Esophagus squamous epithelium (tissue), 5 donors: ENCODE data around the gene COL5A2. TPM values are rescaled to one million over a fixed set of nuclear protein-coding genes. Genes with fewer than 3 reads are reported as not detected.

Experiments used
- DNase-seq: peaks from one replicate; lab custom pipeline; 2025; lab: John Stamatoyannopoulos, UW
- H3K27ac ChIP-seq, 4 donors: fragments of 200-600 bp; sonication (generic); one replicate each; pipeline ENCODE4 v1.5.1; 2016 to 2019; ENCODE audit warnings: mild to moderate bottlenecking in 1 of 4
- H3K27me3 ChIP-seq, 4 donors: fragments of 200-600 bp; sonication (generic); 1 replicate in 3 of 4; 2 replicates in 1 of 4; pipeline versions ENCODE4 v1.5.1 to v1.6.0; 2017 to 2021; ENCODE audit warnings: antibody characterized with exemption in 1 of 4
- H3K36me3 ChIP-seq, 3 donors: fragments of 200-600 bp; sonication (generic); one replicate each; pipeline ENCODE4 v1.5.1; 2016 to 2019
- H3K4me1 ChIP-seq, 3 donors: fragments of 200-600 bp; sonication (generic); one replicate each; pipeline ENCODE4 v1.5.1; 2017 to 2019
- H3K4me3 ChIP-seq, 4 donors: fragments of 200-600 bp; sonication (generic); 1 replicate in 3 of 4; 2 replicates in 1 of 4; pipeline ENCODE4 v1.5.1; 2016 to 2019; ENCODE audit warnings: mild to moderate bottlenecking in 2 of 4, moderate library complexity in 1 of 4
- H3K9me3 ChIP-seq, 3 donors: fragments of 200-600 bp; sonication (generic); one replicate each; pipeline ENCODE4 v1.5.1; 2016 to 2019
- POLR2A ChIP-seq, 4 donors: fragments of 450-650 bp; IDR thresholded peaks; one replicate each; pipeline ENCODE4 v1.6.1; 2017; ENCODE audit warnings: antibody characterized with exemption in 4 of 4, mild to moderate bottlenecking in 4 of 4, moderate library complexity in 3 of 4
- WGBS, 2 donors: methylation state at CpG; one replicate each; pipeline ENCODE4 v1.1.5; 2018; 5-methylcytosine and 5-hydroxymethylcytosine counted together
- intact Hi-C: fragments of 100-400 bp; cut with DNase I; formaldehyde crosslinking; loops from one replicate; pipeline ENCODE4 v1.15.0; 2022
- total RNA-seq, 4 donors: library from RNA; depleted of rRNA; stranded (reverse); fragments of >200 nt; gene quantifications; one replicate each; pipeline ENCODE4 v1.1.0, GENCODE V29; 2016
- TF ChIP-seq, protein P1 (sequence below), 6 experiments: fragments of 450-650 bp in 4 of 6; fragments of 200-600 bp in 2 of 6; sonication (generic) in 2 of 6; IDR thresholded peaks; one replicate each; pipeline ENCODE4 v1.5.1; 2016 to 2019; ENCODE audit warnings: antibody characterized with exemption in 6 of 6, mild to moderate bottlenecking in 4 of 6, moderate library complexity in 4 of 6
- donor health status: DM: yes; HTN: yes; CAD: no.

Gene COL5A2
- total RNA-seq, 4 donors from 2014 or later = 5.6 to 34.3 (median 13.4) TPM

GRCh38 chr2:189176516-189176915 lies 3.0 kb downstream of the COL5A2 start:
- Histone ChIP-seq H3K27me3 (no peaks in the 10 kb centered on the region), H3K9me3 (no peaks in the 10 kb centered on the region), H3K36me3 (no peaks in the 10 kb centered on the region), H3K27ac (no peak overlapping the region), H3K4me3 (peak overlapping the region in 3 of 4 donors; percentile 53 to 65 (median 54)), H3K4me1 (peaks cover 0 to 28% (median 0%) of the 10 kb centered on the region in 3 donors)
- TF ChIP-seq, protein P1, sequence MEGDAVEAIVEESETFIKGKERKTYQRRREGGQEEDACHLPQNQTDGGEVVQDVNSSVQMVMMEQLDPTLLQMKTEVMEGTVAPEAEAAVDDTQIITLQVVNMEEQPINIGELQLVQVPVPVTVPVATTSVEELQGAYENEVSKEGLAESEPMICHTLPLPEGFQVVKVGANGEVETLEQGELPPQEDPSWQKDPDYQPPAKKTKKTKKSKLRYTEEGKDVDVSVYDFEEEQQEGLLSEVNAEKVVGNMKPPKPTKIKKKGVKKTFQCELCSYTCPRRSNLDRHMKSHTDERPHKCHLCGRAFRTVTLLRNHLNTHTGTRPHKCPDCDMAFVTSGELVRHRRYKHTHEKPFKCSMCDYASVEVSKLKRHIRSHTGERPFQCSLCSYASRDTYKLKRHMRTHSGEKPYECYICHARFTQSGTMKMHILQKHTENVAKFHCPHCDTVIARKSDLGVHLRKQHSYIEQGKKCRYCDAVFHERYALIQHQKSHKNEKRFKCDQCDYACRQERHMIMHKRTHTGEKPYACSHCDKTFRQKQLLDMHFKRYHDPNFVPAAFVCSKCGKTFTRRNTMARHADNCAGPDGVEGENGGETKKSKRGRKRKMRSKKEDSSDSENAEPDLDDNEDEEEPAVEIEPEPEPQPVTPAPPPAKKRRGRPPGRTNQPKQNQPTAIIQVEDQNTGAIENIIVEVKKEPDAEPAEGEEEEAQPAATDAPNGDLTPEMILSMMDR (IDR thresholded peaks at IDR 0.05) = no peak
- TF ChIP-seq POLR2A (IDR thresholded peaks at IDR 0.05) = no peak
- intact Hi-C loops = no loop called here
- no peak for DNase-seq
- 66 to 69% methylated on average over 3 of the region's 3 CpGs for WGBS, 2 donors

- no peaks in the 10 kb centered on the region for H3K36me3 ChIP-seq
- DNase-seq = no peak
- H3K4me3 ChIP-seq = peak overlapping the region in 3 of 4 donors; percentile 53 to 65 (median 54)
- peaks cover 0 to 32% (median 0%) of the 10 kb centered on the region in 3 donors for H3K4me1 ChIP-seq
- TF ChIP-seq, protein P1 (IDR thresholded peaks at IDR 0.05) = no peak
- TF ChIP-seq POLR2A (IDR thresholded peaks at IDR 0.05) = no peak
- no peak overlapping the region for H3K27ac ChIP-seq
- no peaks in the 10 kb centered on the region for H3K9me3 ChIP-seq
- intact Hi-C loops = no loop called here
- H3K27me3 ChIP-seq = no peaks in the 10 kb centered on the region
- whole genome bisulfite sequencing, 2 donors = 74% methylated on average over 2 of the region's 2 CpGs
These were observed 3.6 kb downstream of the COL5A2 start for GRCh38 chr2:189175869-189176433.

- Histone ChIP-seq H3K4me3 (no peak overlapping the region), H3K27ac (peak overlapping the region in 1 of 4 donors; percentile 9), H3K36me3 (no peaks in the 10 kb centered on the region), H3K27me3 (no peaks in the 10 kb centered on the region), H3K4me1 (peaks cover 0 to 26% (median 0%) of the 10 kb centered on the region in 3 donors), H3K9me3 (no peaks in the 10 kb centered on the region)
- intact Hi-C loops = no loop called here
- no peak for DNase-seq
- no peak for TF ChIP-seq POLR2A (IDR thresholded peaks at IDR 0.05)
- TF ChIP-seq, protein P1 (IDR thresholded peaks at IDR 0.05) = no peak
- 68 to 83% methylated on average over 1 of the region's 1 CpG for WGBS, 2 donors
These were observed 7.5 kb downstream of the COL5A2 start for GRCh38 chr2:189171956-189172609.

GRCh38 chr2:189168856-189169499 lies 10.6 kb downstream of the COL5A2 start:
- H3K9me3 ChIP-seq = no peaks in the 10 kb centered on the region
- H3K27ac ChIP-seq = no peak overlapping the region
- H3K27me3 ChIP-seq = no peaks in the 10 kb centered on the region
- H3K4me1 ChIP-seq = peaks cover 0 to 56% (median 3%) of the 10 kb centered on the region in 3 donors
- no peak overlapping the region for H3K4me3 ChIP-seq
- TF ChIP-seq, protein P1 (IDR thresholded peaks at IDR 0.05) = no peak
- no peak for TF ChIP-seq POLR2A (IDR thresholded peaks at IDR 0.05)
- no peak for DNase-seq
- WGBS, 2 donors = 77 to 85% methylated on average over 2 of the region's 2 CpGs
- H3K36me3 ChIP-seq = no peaks in the 10 kb centered on the region
- intact Hi-C loops = no loop called here
